WERI-Rb-1 (cell line): ENCODE measurements around the gene SLC39A10.

Experiments
- DNase-seq: peaks from one replicate; pipeline ENCODE4 v3.0.0-alpha.2; 2020
- H3K27ac ChIP-seq: fragments of 250-450 bp; sonication (Bioruptor Pico); 2 replicates; pipeline ENCODE4 v1.5.1; 2020; ENCODE audit warnings: mild to moderate bottlenecking, moderate library complexity
- H3K27me3 ChIP-seq: fragments of 250-450 bp; sonication (Bioruptor Pico); 2 replicates; pipeline ENCODE4 v1.5.1; 2021; ENCODE audit warnings: mild to moderate bottlenecking, low read depth, moderate library complexity; ENCODE audit not compliant: insufficient read depth, severe bottlenecking
- H3K36me3 ChIP-seq: fragments of 250-450 bp; sonication (Bioruptor Pico); 2 replicates; pipeline ENCODE4 v1.5.1; 2020; ENCODE audit warnings: mild to moderate bottlenecking, moderate library complexity
- H3K4me3 ChIP-seq: 2 replicates; pipeline ENCODE4 v1.5.1; 2011; ENCODE audit warnings: low read depth, mild to moderate bottlenecking, control low read depth, low read length
- H3K9me3 ChIP-seq: fragments of 250-450 bp; sonication (Bioruptor Pico); 2 replicates; pipeline ENCODE4 v1.5.1; 2021; ENCODE audit warnings: mild to moderate bottlenecking, moderate library complexity; ENCODE audit not compliant: severe bottlenecking
- TF ChIP-seq, protein P1 (sequence below): IDR thresholded peaks from 2 replicates; pipeline ENCODE4 v1.5.1; 2011; ENCODE audit warnings: low read depth, mild to moderate bottlenecking, control low read depth, inconsistent platforms, low read length

Gene SLC39A10

DNA sequence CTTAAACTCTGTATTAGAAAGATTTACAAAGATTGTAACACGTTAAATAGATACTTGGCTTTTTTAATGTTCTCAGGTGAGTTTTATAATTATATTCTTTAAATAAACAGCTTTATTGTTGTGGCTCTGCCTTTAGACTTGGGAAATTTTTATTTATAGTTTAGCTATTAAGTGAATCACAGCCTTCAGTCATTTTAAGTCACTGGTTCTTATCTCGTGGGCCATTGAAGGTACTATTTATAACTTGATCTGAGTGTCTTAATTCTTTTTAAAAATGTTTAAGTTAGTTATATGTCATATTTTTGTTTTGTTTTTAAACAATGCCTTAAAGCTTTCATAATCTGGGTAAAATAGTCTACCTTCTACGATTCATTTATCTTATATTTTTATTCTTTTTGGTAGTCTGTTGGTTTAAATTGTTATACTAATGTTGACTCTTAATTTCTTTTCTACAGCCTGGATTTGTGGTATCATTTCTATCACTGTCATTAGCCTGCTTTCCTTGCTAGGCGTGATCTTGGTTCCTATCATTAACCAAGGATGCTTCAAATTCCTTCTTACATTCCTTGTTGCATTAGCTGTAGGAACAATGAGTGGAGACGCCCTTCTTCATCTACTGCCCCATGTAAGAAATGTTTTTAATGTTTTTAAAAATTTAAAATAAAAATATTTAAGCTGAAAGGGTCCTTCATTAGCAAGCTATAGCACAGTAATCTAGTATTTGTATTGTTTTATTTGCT lies 49.3 kb downstream of the SLC39A10 start:
- H3K27me3 ChIP-seq: no peaks in the 10 kb centered on the region
- TF ChIP-seq, protein P1, sequence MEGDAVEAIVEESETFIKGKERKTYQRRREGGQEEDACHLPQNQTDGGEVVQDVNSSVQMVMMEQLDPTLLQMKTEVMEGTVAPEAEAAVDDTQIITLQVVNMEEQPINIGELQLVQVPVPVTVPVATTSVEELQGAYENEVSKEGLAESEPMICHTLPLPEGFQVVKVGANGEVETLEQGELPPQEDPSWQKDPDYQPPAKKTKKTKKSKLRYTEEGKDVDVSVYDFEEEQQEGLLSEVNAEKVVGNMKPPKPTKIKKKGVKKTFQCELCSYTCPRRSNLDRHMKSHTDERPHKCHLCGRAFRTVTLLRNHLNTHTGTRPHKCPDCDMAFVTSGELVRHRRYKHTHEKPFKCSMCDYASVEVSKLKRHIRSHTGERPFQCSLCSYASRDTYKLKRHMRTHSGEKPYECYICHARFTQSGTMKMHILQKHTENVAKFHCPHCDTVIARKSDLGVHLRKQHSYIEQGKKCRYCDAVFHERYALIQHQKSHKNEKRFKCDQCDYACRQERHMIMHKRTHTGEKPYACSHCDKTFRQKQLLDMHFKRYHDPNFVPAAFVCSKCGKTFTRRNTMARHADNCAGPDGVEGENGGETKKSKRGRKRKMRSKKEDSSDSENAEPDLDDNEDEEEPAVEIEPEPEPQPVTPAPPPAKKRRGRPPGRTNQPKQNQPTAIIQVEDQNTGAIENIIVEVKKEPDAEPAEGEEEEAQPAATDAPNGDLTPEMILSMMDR: no peak
- H3K27ac ChIP-seq: no peak overlapping the region
- H3K4me3 ChIP-seq: no peak overlapping the region
- H3K36me3 ChIP-seq: peaks cover 5% of the 10 kb centered on the region; the same call in 1 of the 2 replicates
- H3K9me3 ChIP-seq: no peaks in the 10 kb centered on the region
- DNase-seq: no peak

DNA sequence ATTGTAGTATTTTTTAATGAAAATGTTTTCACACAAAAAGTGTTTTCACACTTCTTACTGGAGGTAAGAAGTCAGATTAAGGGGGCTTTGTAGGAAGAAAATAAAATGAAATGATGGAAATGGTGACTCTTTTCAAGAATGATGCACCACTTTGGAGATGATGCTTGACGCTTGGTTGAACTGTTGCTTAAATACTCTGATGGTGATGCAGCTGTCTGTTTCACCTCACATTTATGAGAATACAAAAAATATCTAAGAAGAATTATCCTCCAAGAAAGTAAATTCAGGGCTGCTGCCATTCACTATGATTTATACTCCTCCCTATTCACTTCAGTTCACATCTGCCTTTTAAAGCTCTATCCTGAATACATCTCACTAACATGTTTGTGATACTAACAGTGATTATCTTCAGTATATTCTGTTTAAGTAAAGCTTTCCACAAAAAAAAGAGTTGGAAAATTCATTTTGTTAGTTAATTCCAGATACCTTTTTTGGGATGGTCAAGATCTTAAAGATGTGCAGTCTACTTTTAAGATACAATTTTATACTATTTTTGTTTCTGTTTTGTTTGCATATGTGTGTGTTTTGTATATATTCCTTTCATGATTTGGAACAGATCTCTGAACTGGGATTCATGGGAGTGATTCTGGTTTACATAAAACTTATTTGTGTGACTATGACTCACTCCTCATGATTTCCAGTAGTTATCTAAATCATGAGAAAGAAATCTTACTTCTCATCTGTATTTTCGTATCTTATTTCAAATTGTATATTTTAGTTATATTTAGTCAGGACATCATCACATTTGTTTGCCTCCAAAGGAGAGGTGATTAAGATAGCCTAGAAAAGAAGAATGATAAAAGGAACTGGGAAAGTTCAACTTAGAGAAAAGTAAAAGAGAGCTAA lies 53.1 kb downstream of the SLC39A10 start:
- H3K27ac ChIP-seq: no peak overlapping the region
- no peak for DNase-seq
- no peak overlapping the region for H3K4me3 ChIP-seq
- peaks cover 21% of the 10 kb centered on the region for H3K36me3 ChIP-seq
- no peaks in the 10 kb centered on the region for H3K27me3 ChIP-seq
- TF ChIP-seq, protein P1: no peak
- no peaks in the 10 kb centered on the region for H3K9me3 ChIP-seq

DNA sequence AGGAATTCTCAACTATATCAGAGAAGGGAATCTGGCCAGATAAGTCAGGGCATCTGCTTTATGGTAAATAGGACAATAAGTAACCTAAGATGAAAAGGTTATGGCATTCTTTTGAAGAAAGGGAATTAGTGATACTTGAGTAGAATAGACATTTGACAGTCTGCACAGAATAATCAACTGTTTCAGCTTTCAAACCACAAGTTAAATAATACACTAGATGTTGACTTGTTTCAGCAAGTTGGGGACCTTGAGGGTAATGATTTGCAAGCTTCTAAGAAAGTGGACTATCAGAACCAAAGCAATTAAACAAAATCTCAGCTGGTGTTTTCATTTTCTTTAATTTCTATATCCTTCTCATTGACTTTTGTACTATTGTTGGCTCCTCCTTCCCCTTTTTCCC lies 54.5 kb downstream of the SLC39A10 start:
- no peaks in the 10 kb centered on the region for H3K9me3 ChIP-seq
- no peaks in the 10 kb centered on the region for H3K27me3 ChIP-seq
- peaks cover 23% of the 10 kb centered on the region for H3K36me3 ChIP-seq
- TF ChIP-seq, protein P1: no peak
- no peak overlapping the region for H3K27ac ChIP-seq
- DNase-seq: no peak
- H3K4me3 ChIP-seq: no peak overlapping the region

DNA sequence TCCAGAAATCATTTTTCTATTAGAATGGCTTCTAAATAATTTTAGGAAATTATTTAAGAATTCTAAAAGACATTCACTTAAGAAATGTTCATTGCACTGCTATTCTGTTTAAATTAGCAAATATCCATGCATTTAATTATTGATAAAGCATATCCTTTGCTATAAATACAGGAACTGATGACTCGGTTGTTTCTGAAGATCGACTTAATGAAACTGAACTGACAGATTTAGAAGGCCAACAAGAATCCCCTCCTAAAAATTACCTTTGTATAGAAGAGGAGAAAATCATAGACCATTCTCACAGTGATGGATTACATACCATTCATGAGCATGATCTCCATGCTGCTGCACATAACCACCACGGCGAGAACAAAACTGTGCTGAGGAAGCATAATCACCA lies 59.4 kb downstream of the SLC39A10 start:
- peaks cover 35% of the 10 kb centered on the region for H3K36me3 ChIP-seq
- DNase-seq: no peak
- no peaks in the 10 kb centered on the region for H3K27me3 ChIP-seq
- no peaks in the 10 kb centered on the region for H3K9me3 ChIP-seq
- no peak overlapping the region for H3K27ac ChIP-seq
- no peak overlapping the region for H3K4me3 ChIP-seq
- TF ChIP-seq, protein P1: no peak

DNA sequence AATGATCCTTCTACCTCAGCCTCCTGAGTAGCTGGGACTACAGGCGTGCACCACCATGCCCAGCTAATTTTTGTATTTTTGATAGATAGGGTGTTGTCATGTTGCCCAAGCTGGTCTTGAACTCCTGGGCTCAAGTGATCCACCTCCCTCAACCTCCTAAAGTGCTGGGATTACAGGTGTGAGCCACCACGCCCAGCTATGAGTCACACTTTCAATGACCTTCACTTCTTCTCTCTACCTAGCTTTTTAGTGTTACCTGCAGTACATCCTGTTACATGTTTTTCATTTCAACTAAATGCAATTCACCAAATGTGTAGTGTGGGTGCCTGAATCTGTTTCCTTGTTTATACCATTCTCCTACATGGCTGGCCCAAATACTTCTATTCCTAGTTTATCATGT lies 64.0 kb downstream of the SLC39A10 start:
- peaks cover 21% of the 10 kb centered on the region for H3K36me3 ChIP-seq
- TF ChIP-seq, protein P1: no peak

More for the DNA sequence above, 64.0 kb downstream of the SLC39A10 start:
- no peaks in the 10 kb centered on the region for H3K9me3 ChIP-seq
- no peaks in the 10 kb centered on the region for H3K27me3 ChIP-seq
- no peak overlapping the region for H3K4me3 ChIP-seq
- DNase-seq: no peak
- H3K27ac ChIP-seq: no peak overlapping the region
